Neural crest cell (in vitro differentiated cells): ENCODE data around the gene HNF4A. TPM values are rescaled to one million over a fixed set of nuclear protein-coding genes. Genes with fewer than 3 reads are reported as not detected.
"Not testable (repeated sequence)": the region's sequence is repeated elsewhere in the genome, so short reads cannot be mapped to it uniquely, and the experiment has no call there.

Source experiments
- DNase-seq: peaks from one replicate; pipeline ENCODE4 v3.0.0; 2021; ENCODE audit warnings: low read depth, mixed read lengths, low spot score
- H3K27ac Mint-ChIP-seq: one replicate; pipeline ENCODE4 v1.8.0; 2021; ENCODE audit warnings: mild to moderate bottlenecking, mixed read lengths; ENCODE audit not compliant: unreplicated experiment
- H3K27me3 Mint-ChIP-seq: 2 replicates; pipeline ENCODE4 v1.8.0; 2021; ENCODE audit warnings: low read depth, mild to moderate bottlenecking, mixed read lengths
- H3K36me3 Mint-ChIP-seq: 2 replicates; pipeline ENCODE4 v1.8.0; 2021; ENCODE audit warnings: low read depth, mild to moderate bottlenecking, mixed read lengths
- H3K4me1 Mint-ChIP-seq: 2 replicates; pipeline ENCODE4 v1.8.0; 2021; ENCODE audit warnings: mixed read lengths
- H3K4me3 Mint-ChIP-seq: one replicate; pipeline ENCODE4 v1.8.0; 2021; ENCODE audit warnings: mild to moderate bottlenecking, mixed read lengths
- H3K9me3 Mint-ChIP-seq: 2 replicates; pipeline ENCODE4 v1.8.0; 2021; ENCODE audit warnings: mixed read lengths
- total RNA-seq: library from RNA; stranded (reverse); gene quantifications from 2 replicates; pipeline ENCODE4 v1.2.1, GENCODE V29; 2021
- TF ChIP-seq, protein P1 (sequence below): fragments of 200-600 bp; sonication (generic); conservative IDR thresholded peaks from 2 replicates; pipeline ENCODE4 v1.5.0; 2021; ENCODE audit warnings: antibody characterized with exemption, mild to moderate bottlenecking

HNF4A gene
- total RNA-seq, 1 donor from 2014 or later, result not detected

DNA sequence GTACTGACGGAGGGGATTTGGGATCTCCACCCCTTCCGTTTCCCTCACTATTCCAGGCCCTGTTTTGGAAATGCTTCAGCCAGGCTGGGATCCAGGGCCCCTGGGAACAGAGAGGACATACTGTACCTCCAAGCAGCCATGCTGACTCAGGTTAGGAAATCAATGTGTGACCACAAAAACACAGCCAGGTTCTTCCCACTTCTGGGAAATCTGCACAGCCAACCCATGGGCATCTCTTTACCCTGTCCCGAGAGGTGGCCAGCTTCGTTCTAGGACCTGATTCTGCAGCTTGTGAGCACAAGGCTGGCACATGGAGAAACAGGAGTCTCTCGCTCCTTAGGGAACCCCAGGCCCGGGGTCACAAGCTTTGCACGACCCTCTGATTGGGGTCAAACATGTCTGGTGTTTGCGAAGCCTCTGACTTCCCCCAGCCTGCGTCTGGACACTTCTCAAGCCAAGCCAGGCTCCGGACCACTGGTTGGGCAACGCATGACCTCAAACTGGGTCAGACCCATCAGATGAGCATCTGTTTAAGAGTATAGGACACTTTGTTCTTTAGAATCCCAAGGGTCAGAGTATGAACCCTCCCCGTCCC, 111.9 kb downstream of the HNF4A start:
- Mint-ChIP-seq H3K27ac (no peak overlapping the region), H3K36me3 (no peaks in the 10 kb centered on the region), H3K4me3 (no peak overlapping the region), H3K4me1 (peaks cover 12% of the 10 kb centered on the region), H3K9me3 (no peaks in the 10 kb centered on the region), H3K27me3 (peaks cover 14% of the 10 kb centered on the region)
- TF ChIP-seq, protein P1, sequence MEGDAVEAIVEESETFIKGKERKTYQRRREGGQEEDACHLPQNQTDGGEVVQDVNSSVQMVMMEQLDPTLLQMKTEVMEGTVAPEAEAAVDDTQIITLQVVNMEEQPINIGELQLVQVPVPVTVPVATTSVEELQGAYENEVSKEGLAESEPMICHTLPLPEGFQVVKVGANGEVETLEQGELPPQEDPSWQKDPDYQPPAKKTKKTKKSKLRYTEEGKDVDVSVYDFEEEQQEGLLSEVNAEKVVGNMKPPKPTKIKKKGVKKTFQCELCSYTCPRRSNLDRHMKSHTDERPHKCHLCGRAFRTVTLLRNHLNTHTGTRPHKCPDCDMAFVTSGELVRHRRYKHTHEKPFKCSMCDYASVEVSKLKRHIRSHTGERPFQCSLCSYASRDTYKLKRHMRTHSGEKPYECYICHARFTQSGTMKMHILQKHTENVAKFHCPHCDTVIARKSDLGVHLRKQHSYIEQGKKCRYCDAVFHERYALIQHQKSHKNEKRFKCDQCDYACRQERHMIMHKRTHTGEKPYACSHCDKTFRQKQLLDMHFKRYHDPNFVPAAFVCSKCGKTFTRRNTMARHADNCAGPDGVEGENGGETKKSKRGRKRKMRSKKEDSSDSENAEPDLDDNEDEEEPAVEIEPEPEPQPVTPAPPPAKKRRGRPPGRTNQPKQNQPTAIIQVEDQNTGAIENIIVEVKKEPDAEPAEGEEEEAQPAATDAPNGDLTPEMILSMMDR, result no peak
- DNase-seq, result no peak

- peaks cover 10% of the 10 kb centered on the region for H3K4me1 Mint-ChIP-seq
- no peaks in the 10 kb centered on the region for H3K36me3 Mint-ChIP-seq
- H3K9me3 Mint-ChIP-seq, result no peaks in the 10 kb centered on the region
- TF ChIP-seq, protein P1, result no peak
- no peak overlapping the region for H3K4me3 Mint-ChIP-seq
- H3K27ac Mint-ChIP-seq, result no peak overlapping the region
- no peak for DNase-seq
- peaks cover 19% of the 10 kb centered on the region for H3K27me3 Mint-ChIP-seq
Observed at GRCh38 chr20:44468044-44468782, 112.7 kb downstream of the HNF4A start.

- no peaks in the 10 kb centered on the region for H3K36me3 Mint-ChIP-seq
Observed at GRCh38 chr20:44470327-44470726, 114.8 kb downstream of the HNF4A start.

DNA sequence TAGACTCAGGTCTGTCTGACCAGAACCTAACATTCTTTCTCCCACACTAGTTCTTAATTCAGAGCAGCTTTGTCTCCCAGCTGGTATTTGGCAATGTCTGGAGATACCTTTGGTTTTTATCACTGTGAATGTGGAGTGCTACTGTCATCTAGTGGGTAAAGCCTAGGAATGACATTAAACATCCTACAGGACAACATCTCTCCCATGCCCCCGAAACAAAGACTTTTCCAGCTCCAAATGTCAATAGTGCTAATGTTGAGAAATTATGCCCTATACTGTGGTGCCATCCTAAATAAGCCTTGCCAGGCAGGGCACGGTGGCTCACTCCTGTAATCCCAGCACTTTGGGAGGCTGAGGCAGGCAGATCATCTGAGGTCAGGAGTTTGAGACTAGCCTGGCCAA, 116.0 kb downstream of the HNF4A start:
- H3K27ac Mint-ChIP-seq, result no peak overlapping the region
- no peaks in the 10 kb centered on the region for H3K36me3 Mint-ChIP-seq
- TF ChIP-seq, protein P1, result peak; percentile 48
- no peak for DNase-seq
- H3K4me1 Mint-ChIP-seq, result peaks cover 19% of the 10 kb centered on the region
- H3K4me3 Mint-ChIP-seq, result no peak overlapping the region
- no peaks in the 10 kb centered on the region for H3K9me3 Mint-ChIP-seq
- peaks cover 22% of the 10 kb centered on the region for H3K27me3 Mint-ChIP-seq

More at GRCh38 chr20:44470327-44470726, 114.8 kb downstream of the HNF4A start:
- Mint-ChIP-seq H3K27me3 (peaks cover 22% of the 10 kb centered on the region), H3K4me1 (peaks cover 8% of the 10 kb centered on the region), H3K4me3 (no peak overlapping the region), H3K27ac (no peak overlapping the region), H3K9me3 (no peaks in the 10 kb centered on the region)
- TF ChIP-seq, protein P1, result no peak
- no peak for DNase-seq

GRCh38 chr20:44472283-44472682, 116.8 kb downstream of the HNF4A start:
- H3K27ac Mint-ChIP-seq, H3K36me3 Mint-ChIP-seq, DNase-seq, H3K9me3 Mint-ChIP-seq, H3K4me3 Mint-ChIP-seq: not testable (repeated sequence)
- peaks cover 27% of the 10 kb centered on the region for H3K4me1 Mint-ChIP-seq
- peaks cover 22% of the 10 kb centered on the region for H3K27me3 Mint-ChIP-seq

GRCh38 chr20:44475372-44475693, 119.8 kb downstream of the HNF4A start:
- Mint-ChIP-seq H3K36me3 (no peaks in the 10 kb centered on the region), H3K27ac (peak overlapping the region; percentile 92)
- TF ChIP-seq, protein P1, result no peak

More at GRCh38 chr20:44475372-44475693, 119.8 kb downstream of the HNF4A start:
- Mint-ChIP-seq H3K9me3 (no peaks in the 10 kb centered on the region), H3K4me1 (peaks cover 23% of the 10 kb centered on the region), H3K4me3 (peak overlapping the region; percentile 93), H3K27me3 (peaks cover 21% of the 10 kb centered on the region)
- DNase-seq, result no peak
